ENCODE data around the gene ABCC8. TPM values are rescaled to one million over a fixed set of nuclear protein-coding genes. Genes with fewer than 3 reads are reported as not detected.
A peak's percentile ranks its signal among the peaks of the same experiment; 100 is the strongest.

ABCC8 gene
- total and polyA plus RNA-seq, 9 donors, result 1.3 to 4.1 (median 2.5) TPM

DNA sequence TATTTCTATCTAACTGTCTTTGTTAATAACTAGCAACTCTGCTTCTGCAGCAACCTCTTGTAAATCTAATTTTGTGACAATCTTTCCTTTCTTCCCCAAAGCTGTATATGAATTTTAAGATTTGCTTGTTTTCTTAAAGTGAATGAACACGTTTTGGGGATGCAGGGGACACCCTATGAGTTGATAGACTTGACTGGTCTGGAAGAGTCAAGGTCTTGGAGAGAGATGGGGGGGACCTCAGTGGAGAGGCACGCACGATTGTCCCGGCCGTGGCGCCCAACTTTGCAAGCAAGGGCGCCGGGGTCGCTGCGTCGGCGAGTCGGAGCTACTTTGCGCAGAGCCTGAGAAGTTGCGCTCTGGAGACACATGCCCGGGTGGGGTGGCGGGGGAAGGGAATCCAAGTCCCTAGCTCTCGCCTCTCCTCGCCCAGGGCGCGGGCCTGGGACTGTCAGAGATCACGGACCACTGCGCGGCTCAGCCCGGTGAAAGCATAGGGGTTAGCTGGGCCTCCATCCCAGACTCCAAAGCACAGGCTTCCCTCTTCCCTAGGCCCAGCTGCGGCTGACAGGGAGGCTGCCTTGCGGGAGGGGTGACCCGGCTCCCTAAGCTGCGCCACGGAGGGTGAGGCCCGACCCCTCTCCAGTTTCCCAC lies 854 bp downstream of the ABCC8 start:
- H3K36me3 ChIP-seq (ENCODE audit: control insufficient read depth, insufficient read depth, low read length), result no peaks in the 10 kb centered on the region
- 3% methylated on average over 22 of the region's 31 CpGs for WGBS (ENCODE audit: insufficient coverage)
- no peak for DNase-seq
- peaks cover 9% of the 10 kb centered on the region for H3K4me1 ChIP-seq (ENCODE audit: control insufficient read depth, insufficient read depth, low read length)
- peak overlapping the region; percentile 40 for H3K4me3 ChIP-seq (ENCODE audit: low read length)
- H3K27me3 ChIP-seq (ENCODE audit: control insufficient read depth, insufficient read depth, low read length), result peaks cover 60% of the 10 kb centered on the region
- H3K27ac ChIP-seq (ENCODE audit: low read length), result no peak overlapping the region
- H3K9me3 ChIP-seq (replicated peaks; ENCODE audit: control insufficient read depth, low read depth, low read length), result no peaks in the 10 kb centered on the region

DNA sequence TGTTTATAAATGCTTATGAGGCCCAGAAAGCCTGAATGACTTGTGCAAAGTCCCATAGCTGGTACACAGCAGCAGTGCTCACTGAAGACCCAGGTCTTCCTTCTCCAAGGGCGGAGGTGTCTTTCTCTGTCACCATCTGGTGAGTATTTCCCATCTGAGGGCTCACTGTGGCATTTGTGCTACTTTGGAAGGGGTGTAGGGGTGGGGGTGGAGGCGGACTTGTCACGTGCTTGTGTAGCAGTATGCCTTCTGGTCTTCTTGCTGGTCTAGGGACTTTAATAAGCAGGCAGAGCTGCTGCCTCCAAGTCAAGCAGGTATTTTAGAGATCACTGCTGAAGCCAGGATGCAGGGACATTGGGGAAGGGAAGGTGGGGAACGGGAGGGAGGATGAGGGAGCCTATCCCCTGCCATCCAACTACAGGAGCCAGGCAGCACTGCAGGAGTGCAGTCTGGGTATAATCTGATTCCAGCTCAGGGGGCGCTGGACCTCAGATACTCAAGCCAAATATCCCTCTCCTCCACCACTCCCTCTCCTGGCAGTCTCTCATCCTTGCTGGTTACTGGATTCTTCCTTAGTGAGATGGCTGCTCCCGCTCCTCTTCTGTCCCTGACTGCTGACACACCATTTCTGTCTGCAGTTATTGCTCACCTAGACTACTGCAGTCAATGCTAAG lies 3.4 kb downstream of the ABCC8 start:
- Histone ChIP-seq H3K9me3 (replicated peaks; ENCODE audit: control insufficient read depth, low read depth, low read length) (no peaks in the 10 kb centered on the region), H3K4me3 (ENCODE audit: low read length) (no peak overlapping the region), H3K4me1 (ENCODE audit: control insufficient read depth, insufficient read depth, low read length) (peaks cover 7% of the 10 kb centered on the region), H3K27ac (ENCODE audit: low read length) (no peak overlapping the region), H3K36me3 (ENCODE audit: control insufficient read depth, insufficient read depth, low read length) (no peaks in the 10 kb centered on the region), H3K27me3 (ENCODE audit: control insufficient read depth, insufficient read depth, low read length) (peaks cover 50% of the 10 kb centered on the region)
- WGBS (ENCODE audit: insufficient coverage), result 55% methylated on average over 5 of the region's 6 CpGs
- DNase-seq, result no peak

DNA sequence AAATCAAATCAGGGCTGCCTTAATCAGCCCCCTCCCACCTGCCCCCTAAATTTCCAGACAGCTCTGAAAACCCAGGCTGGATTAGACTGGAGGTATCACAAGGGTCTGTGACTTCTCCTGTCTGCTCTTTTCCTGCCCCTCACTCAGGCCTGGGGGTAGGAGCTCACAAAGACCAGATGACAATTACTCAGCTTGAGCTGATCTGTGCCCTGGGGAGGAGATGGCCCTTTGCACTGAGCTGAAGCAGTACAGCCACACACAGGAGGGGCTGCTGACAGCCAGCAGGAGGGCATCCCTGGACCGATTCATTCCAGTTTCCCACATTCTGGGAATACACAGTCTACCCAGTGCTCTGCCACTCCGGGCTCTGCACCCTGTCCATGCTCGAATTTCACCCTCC lies 4.2 kb downstream of the ABCC8 start:
- Histone ChIP-seq H3K27ac (ENCODE audit: low read length) (no peak overlapping the region), H3K9me3 (replicated peaks; ENCODE audit: control insufficient read depth, low read depth, low read length) (no peaks in the 10 kb centered on the region), H3K4me3 (ENCODE audit: low read length) (no peak overlapping the region), H3K36me3 (ENCODE audit: control insufficient read depth, insufficient read depth, low read length) (no peaks in the 10 kb centered on the region), H3K27me3 (ENCODE audit: control insufficient read depth, insufficient read depth, low read length) (peaks cover 44% of the 10 kb centered on the region), H3K4me1 (ENCODE audit: control insufficient read depth, insufficient read depth, low read length) (peaks cover 7% of the 10 kb centered on the region)
- DNase-seq, result no peak
- no CpG with 5 or more reads among the region's 3 CpGs for WGBS (ENCODE audit: insufficient coverage)

- no peak for DNase-seq
- H3K27ac ChIP-seq (ENCODE audit: low read length), result no peak overlapping the region
- WGBS (ENCODE audit: insufficient coverage), result 69% methylated on average over 2 of the region's 3 CpGs
- H3K4me1 ChIP-seq (ENCODE audit: control insufficient read depth, insufficient read depth, low read length), result peaks cover 7% of the 10 kb centered on the region
- H3K36me3 ChIP-seq (ENCODE audit: control insufficient read depth, insufficient read depth, low read length), result no peaks in the 10 kb centered on the region
- no peak overlapping the region for H3K4me3 ChIP-seq (ENCODE audit: low read length)
- peaks cover 40% of the 10 kb centered on the region for H3K27me3 ChIP-seq (ENCODE audit: control insufficient read depth, insufficient read depth, low read length)
- H3K9me3 ChIP-seq (replicated peaks; ENCODE audit: control insufficient read depth, low read depth, low read length), result no peaks in the 10 kb centered on the region
Observed at GRCh38 chr11:17471501-17471900, 5.1 kb downstream of the ABCC8 start.

- DNase-seq, result no peak
- H3K9me3 ChIP-seq (replicated peaks; ENCODE audit: control insufficient read depth, low read depth, low read length), result no peaks in the 10 kb centered on the region
Observed at GRCh38 chr11:17469998-17470397, 6.6 kb downstream of the ABCC8 start.

DNA sequence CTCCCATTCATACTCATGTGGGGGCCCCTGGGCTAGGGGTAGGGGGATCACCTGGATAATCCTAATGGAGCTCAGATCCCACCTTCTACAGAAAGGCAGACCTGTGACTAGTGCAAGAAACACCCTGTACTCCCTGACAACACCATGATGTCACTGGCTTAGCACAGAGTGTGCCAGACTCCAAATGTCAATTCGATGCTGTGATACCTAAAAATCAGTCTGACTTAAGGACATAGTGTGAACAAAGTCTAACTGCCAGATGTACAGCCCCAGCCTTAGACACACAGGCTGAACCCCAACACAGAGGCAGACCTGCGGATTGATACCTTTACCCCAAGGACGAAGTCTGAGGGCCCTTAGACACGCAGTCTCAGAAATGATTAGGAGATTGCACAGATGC lies 8.5 kb downstream of the ABCC8 start:
- Histone ChIP-seq H3K9me3 (replicated peaks; ENCODE audit: control insufficient read depth, low read depth, low read length) (no peaks in the 10 kb centered on the region), H3K27me3 (ENCODE audit: control insufficient read depth, insufficient read depth, low read length) (peaks cover 11% of the 10 kb centered on the region), H3K4me3 (ENCODE audit: low read length) (no peak overlapping the region), H3K4me1 (ENCODE audit: control insufficient read depth, insufficient read depth, low read length) (no peaks in the 10 kb centered on the region), H3K36me3 (ENCODE audit: control insufficient read depth, insufficient read depth, low read length) (no peaks in the 10 kb centered on the region), H3K27ac (ENCODE audit: low read length) (no peak overlapping the region)
- DNase-seq, result no peak
- WGBS (ENCODE audit: insufficient coverage), result 85% methylated on average over 4 of the region's 4 CpGs

More at GRCh38 chr11:17469998-17470397, 6.6 kb downstream of the ABCC8 start:
- Histone ChIP-seq H3K4me1 (ENCODE audit: control insufficient read depth, insufficient read depth, low read length) (no peaks in the 10 kb centered on the region), H3K4me3 (ENCODE audit: low read length) (no peak overlapping the region), H3K36me3 (ENCODE audit: control insufficient read depth, insufficient read depth, low read length) (no peaks in the 10 kb centered on the region), H3K27me3 (ENCODE audit: control insufficient read depth, insufficient read depth, low read length) (peaks cover 27% of the 10 kb centered on the region), H3K27ac (ENCODE audit: low read length) (no peak overlapping the region)
- WGBS (ENCODE audit: insufficient coverage), result 88% methylated on average over 5 of the region's 6 CpGs

DNA sequence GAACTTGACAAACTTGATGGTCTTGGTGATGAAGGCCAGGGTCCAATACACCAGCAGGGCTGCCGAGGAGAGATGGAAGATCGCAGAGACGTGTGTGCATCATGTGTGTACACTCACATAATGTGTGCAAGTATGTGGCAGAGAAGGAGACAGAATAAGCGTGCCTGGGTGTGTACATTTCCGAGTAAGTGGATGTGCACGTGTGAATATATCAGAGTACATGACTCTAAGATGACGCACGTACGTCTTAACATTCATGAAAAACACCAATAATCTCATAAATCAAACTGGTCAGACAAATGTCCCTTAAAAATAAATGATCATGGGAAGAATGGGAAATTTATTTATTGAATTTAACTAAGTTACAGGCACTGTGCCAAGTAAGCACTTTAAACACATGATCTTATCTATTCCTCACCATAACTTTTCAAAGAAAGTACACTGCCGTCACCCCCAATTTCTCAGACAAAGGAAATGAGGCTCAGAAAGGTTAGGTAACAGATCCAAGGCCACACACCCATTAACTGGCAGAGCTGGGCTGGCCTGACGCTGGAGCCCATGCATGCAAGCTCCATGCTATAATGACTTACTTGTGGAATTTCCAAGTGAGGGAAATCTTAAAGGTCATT lies 13.0 kb downstream of the ABCC8 start:
- Histone ChIP-seq H3K4me3 (ENCODE audit: low read length) (no peak overlapping the region), H3K27me3 (ENCODE audit: control insufficient read depth, insufficient read depth, low read length) (peaks cover 4% of the 10 kb centered on the region), H3K4me1 (ENCODE audit: control insufficient read depth, insufficient read depth, low read length) (peaks cover 3% of the 10 kb centered on the region), H3K36me3 (ENCODE audit: control insufficient read depth, insufficient read depth, low read length) (no peaks in the 10 kb centered on the region), H3K27ac (ENCODE audit: low read length) (no peak overlapping the region), H3K9me3 (replicated peaks; ENCODE audit: control insufficient read depth, low read depth, low read length) (no peaks in the 10 kb centered on the region)
- 69% methylated on average over 5 of the region's 11 CpGs for WGBS (ENCODE audit: insufficient coverage)
- no peak for DNase-seq

GRCh38 chr11:17462940-17463339 lies 13.7 kb downstream of the ABCC8 start:
- Histone ChIP-seq H3K4me1 (ENCODE audit: control insufficient read depth, insufficient read depth, low read length) (peaks cover 4% of the 10 kb centered on the region), H3K27ac (ENCODE audit: low read length) (no peak overlapping the region), H3K4me3 (ENCODE audit: low read length) (no peak overlapping the region), H3K9me3 (replicated peaks; ENCODE audit: control insufficient read depth, low read depth, low read length) (no peaks in the 10 kb centered on the region), H3K27me3 (ENCODE audit: control insufficient read depth, insufficient read depth, low read length) (peaks cover 4% of the 10 kb centered on the region), H3K36me3 (ENCODE audit: control insufficient read depth, insufficient read depth, low read length) (no peaks in the 10 kb centered on the region)
- WGBS (ENCODE audit: insufficient coverage), result 76% methylated on average over 7 of the region's 13 CpGs
- no peak for DNase-seq

GRCh38 chr11:17460406-17460805 lies 16.2 kb downstream of the ABCC8 start:
- peaks cover 11% of the 10 kb centered on the region for H3K4me1 ChIP-seq (ENCODE audit: control insufficient read depth, insufficient read depth, low read length)
- DNase-seq, result no peak
- H3K4me3 ChIP-seq (ENCODE audit: low read length), result no peak overlapping the region

DNA sequence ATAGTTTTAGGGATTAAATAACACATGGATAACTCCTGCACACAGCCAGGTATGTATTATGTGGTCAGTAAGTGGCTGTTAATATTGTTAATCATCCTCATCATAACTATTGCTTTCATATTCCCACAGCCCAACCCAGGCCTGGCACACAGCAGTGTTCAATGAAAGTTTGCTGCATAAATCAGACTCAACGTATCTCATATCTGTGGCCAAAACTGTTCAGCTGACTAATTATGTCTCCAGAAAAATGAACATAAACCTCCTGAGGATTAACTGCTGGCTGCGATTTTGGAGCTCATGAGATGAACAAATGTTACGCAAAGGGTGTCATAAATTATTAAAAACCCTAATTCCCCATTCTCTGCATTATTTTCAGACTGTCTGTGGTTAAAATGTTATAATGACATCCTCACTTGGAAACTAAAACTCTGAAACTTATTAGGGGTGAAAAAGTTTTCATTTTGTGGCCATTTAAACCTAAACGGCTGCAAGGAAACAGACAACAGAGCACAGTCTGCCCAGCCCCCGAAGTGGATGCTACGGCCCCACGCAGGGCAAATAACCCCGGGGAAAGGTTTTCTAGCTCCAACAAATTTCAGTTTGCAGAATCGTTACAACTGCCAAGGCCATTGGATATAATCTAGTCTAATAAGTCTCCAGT lies 17.3 kb downstream of the ABCC8 start:
- Histone ChIP-seq H3K27ac (ENCODE audit: low read length) (no peak overlapping the region), H3K9me3 (replicated peaks; ENCODE audit: control insufficient read depth, low read depth, low read length) (no peaks in the 10 kb centered on the region), H3K4me3 (ENCODE audit: low read length) (no peak overlapping the region), H3K36me3 (ENCODE audit: control insufficient read depth, insufficient read depth, low read length) (no peaks in the 10 kb centered on the region), H3K27me3 (ENCODE audit: control insufficient read depth, insufficient read depth, low read length) (no peaks in the 10 kb centered on the region), H3K4me1 (ENCODE audit: control insufficient read depth, insufficient read depth, low read length) (peaks cover 11% of the 10 kb centered on the region)
- WGBS (ENCODE audit: insufficient coverage), result 26% methylated on average over 3 of the region's 9 CpGs
- DNase-seq, result peak; percentile 72

More at GRCh38 chr11:17460406-17460805, 16.2 kb downstream of the ABCC8 start:
- Histone ChIP-seq H3K36me3 (ENCODE audit: control insufficient read depth, insufficient read depth, low read length) (no peaks in the 10 kb centered on the region), H3K9me3 (replicated peaks; ENCODE audit: control insufficient read depth, low read depth, low read length) (no peaks in the 10 kb centered on the region), H3K27ac (ENCODE audit: low read length) (no peak overlapping the region), H3K27me3 (ENCODE audit: control insufficient read depth, insufficient read depth, low read length) (no peaks in the 10 kb centered on the region)
- 86% methylated on average over 12 of the region's 12 CpGs for WGBS (ENCODE audit: insufficient coverage)
